Neuron (in vitro differentiated cells): ENCODE data around the gene GAD1.
A peak's percentile ranks its signal among the peaks of the same experiment; 100 is the strongest.

Experiments
- H2AFZ ChIP-seq: one replicate; pipeline ENCODE4 v1.6.1; 2013; ENCODE audit warnings: low read depth, mild to moderate bottlenecking, inconsistent platforms, low read length, moderate library complexity
- H3K27me3 ChIP-seq: one replicate; pipeline ENCODE4 v1.6.1; 2013; ENCODE audit warnings: low read length; ENCODE audit not compliant: insufficient read depth
- H3K36me3 ChIP-seq: one replicate; pipeline ENCODE4 v1.6.1; 2013; ENCODE audit warnings: low read length; ENCODE audit not compliant: insufficient read depth
- H3K4me1 ChIP-seq: one replicate; pipeline ENCODE4 v1.6.1; 2013; ENCODE audit warnings: low read length; ENCODE audit not compliant: insufficient read depth
- H3K4me3 ChIP-seq: 2 replicates; pipeline ENCODE4 v1.5.1; 2013; ENCODE audit warnings: mild to moderate bottlenecking, low read length, moderate library complexity
- H3K9me3 ChIP-seq: one replicate; pipeline ENCODE4 v1.6.1; 2013; ENCODE audit warnings: low read length

The GAD1 gene

GRCh38 chr2:170816504-170817092, at the start of gene GAD1:
Gene GAD1, plus strand, starts transcription at chr2:170816887. Its CDS starts 1,705 bp downstream, at chr2:170818592.
- peaks cover 4% of the 10 kb centered on the region for H3K9me3 ChIP-seq
- peak within 1 kb of the TSS; percentile 50 for H3K4me3 ChIP-seq
- no peaks in the 10 kb centered on the region for H3K36me3 ChIP-seq
- peaks cover 21% of the 10 kb centered on the region for H3K4me1 ChIP-seq
- H3K27me3 ChIP-seq, result peaks cover 83% of the 10 kb centered on the region
- peak within 1 kb of the TSS; percentile 92 for H2AFZ ChIP-seq

GRCh38 chr2:170770008-170770605, 46.6 kb upstream of the GAD1 start, which contains the start of gene ERICH2:
Gene ERICH2, plus strand, starts transcription at chr2:170770378. Its CDS starts 304 bp downstream, at chr2:170770682.
- no peaks in the 10 kb centered on the region for H3K9me3 ChIP-seq
- peak within 1 kb of the TSS; percentile 63 for H3K4me3 ChIP-seq
- peaks cover 20% of the 10 kb centered on the region for H3K27me3 ChIP-seq
- peak within 1 kb of the TSS; percentile 91 for H2AFZ ChIP-seq
- no peaks in the 10 kb centered on the region for H3K36me3 ChIP-seq
- H3K4me1 ChIP-seq, result peaks cover 7% of the 10 kb centered on the region

- Histone ChIP-seq H2AFZ (peak overlapping the region; percentile 91), H3K9me3 (no peaks in the 10 kb centered on the region), H3K4me1 (peaks cover 7% of the 10 kb centered on the region), H3K4me3 (peak overlapping the region; percentile 63), H3K36me3 (no peaks in the 10 kb centered on the region), H3K27me3 (peaks cover 20% of the 10 kb centered on the region)
These were observed 45.9 kb upstream of the GAD1 start for GRCh38 chr2:170770606-170771420.

GRCh38 chr2:170771421-170771937, 45.2 kb upstream of the GAD1 start:
- H3K4me1 ChIP-seq, result peaks cover 7% of the 10 kb centered on the region
- H2AFZ ChIP-seq, result peak overlapping the region; percentile 34
- peaks cover 20% of the 10 kb centered on the region for H3K27me3 ChIP-seq
- H3K9me3 ChIP-seq, result no peaks in the 10 kb centered on the region
- H3K4me3 ChIP-seq, result peak overlapping the region; percentile 38
- H3K36me3 ChIP-seq, result no peaks in the 10 kb centered on the region

DNA sequence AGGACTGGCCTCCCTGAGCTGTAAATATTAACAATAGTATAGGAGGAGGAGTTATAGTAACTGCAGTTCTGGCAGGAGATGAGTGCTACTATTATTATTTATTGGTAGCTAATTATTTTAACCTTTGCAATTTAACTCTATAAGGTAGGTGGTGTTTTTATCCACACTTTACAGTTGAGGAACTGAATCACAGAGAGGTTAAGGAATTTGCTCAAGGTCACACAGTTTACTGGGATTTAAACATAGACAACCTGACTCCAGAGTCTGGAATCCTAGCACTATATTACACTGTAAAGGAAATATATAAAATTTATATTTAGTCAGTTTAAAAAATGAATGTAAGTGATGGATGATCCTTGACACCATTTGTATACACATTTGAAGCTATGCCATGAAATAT, 44.4 kb upstream of the GAD1 start:
- H2AFZ ChIP-seq, result no peak overlapping the region
- no peaks in the 10 kb centered on the region for H3K9me3 ChIP-seq
- H3K4me1 ChIP-seq, result peaks cover 7% of the 10 kb centered on the region
- H3K27me3 ChIP-seq, result peaks cover 20% of the 10 kb centered on the region
- H3K4me3 ChIP-seq, result no peak overlapping the region
- no peaks in the 10 kb centered on the region for H3K36me3 ChIP-seq

- H3K4me3 ChIP-seq, result no peak overlapping the region
These were observed 42.6 kb upstream of the GAD1 start for GRCh38 chr2:170774074-170774473.

GRCh38 chr2:170778900-170779299, 37.8 kb upstream of the GAD1 start:
- H3K36me3 ChIP-seq, result no peaks in the 10 kb centered on the region
- H3K27me3 ChIP-seq, result peaks cover 14% of the 10 kb centered on the region

More at GRCh38 chr2:170774074-170774473, 42.6 kb upstream of the GAD1 start:
- Histone ChIP-seq H3K9me3 (no peaks in the 10 kb centered on the region), H3K36me3 (no peaks in the 10 kb centered on the region), H3K27me3 (peaks cover 28% of the 10 kb centered on the region), H3K4me1 (peaks cover 7% of the 10 kb centered on the region), H2AFZ (no peak overlapping the region)

GRCh38 chr2:170779304-170779703, 37.4 kb upstream of the GAD1 start:
- H3K9me3 ChIP-seq, result no peaks in the 10 kb centered on the region

More at GRCh38 chr2:170778900-170779299, 37.8 kb upstream of the GAD1 start:
- Histone ChIP-seq H3K4me3 (no peak overlapping the region), H2AFZ (no peak overlapping the region), H3K9me3 (no peaks in the 10 kb centered on the region), H3K4me1 (no peaks in the 10 kb centered on the region)

GRCh38 chr2:170782673-170783072, 34.0 kb upstream of the GAD1 start:
- H3K27me3 ChIP-seq, result peaks cover 7% of the 10 kb centered on the region
- H2AFZ ChIP-seq, result no peak overlapping the region
- no peaks in the 10 kb centered on the region for H3K36me3 ChIP-seq
- no peaks in the 10 kb centered on the region for H3K9me3 ChIP-seq
- no peak overlapping the region for H3K4me3 ChIP-seq
- H3K4me1 ChIP-seq, result no peaks in the 10 kb centered on the region

More at GRCh38 chr2:170779304-170779703, 37.4 kb upstream of the GAD1 start:
- Histone ChIP-seq H3K4me3 (no peak overlapping the region), H3K36me3 (no peaks in the 10 kb centered on the region), H2AFZ (no peak overlapping the region), H3K27me3 (peaks cover 14% of the 10 kb centered on the region), H3K4me1 (no peaks in the 10 kb centered on the region)

- Histone ChIP-seq H3K4me3 (no peak overlapping the region), H3K27me3 (peaks cover 7% of the 10 kb centered on the region), H3K9me3 (no peaks in the 10 kb centered on the region), H2AFZ (no peak overlapping the region), H3K36me3 (no peaks in the 10 kb centered on the region), H3K4me1 (no peaks in the 10 kb centered on the region)
These were observed 33.1 kb upstream of the GAD1 start for GRCh38 chr2:170783549-170783948.

GRCh38 chr2:170798996-170799395, 17.7 kb upstream of the GAD1 start:
- H3K27me3 ChIP-seq, result peaks cover 5% of the 10 kb centered on the region
- no peaks in the 10 kb centered on the region for H3K4me1 ChIP-seq
- no peak overlapping the region for H2AFZ ChIP-seq
- no peak overlapping the region for H3K4me3 ChIP-seq
- no peaks in the 10 kb centered on the region for H3K9me3 ChIP-seq
- no peaks in the 10 kb centered on the region for H3K36me3 ChIP-seq

GRCh38 chr2:170806548-170806947, 10.1 kb upstream of the GAD1 start:
- Histone ChIP-seq H3K36me3 (no peaks in the 10 kb centered on the region), H3K27me3 (peaks cover 7% of the 10 kb centered on the region), H3K4me3 (no peak overlapping the region), H2AFZ (no peak overlapping the region), H3K4me1 (no peaks in the 10 kb centered on the region), H3K9me3 (no peaks in the 10 kb centered on the region)
